Measurements from ENCODE around the gene ARID3C.

The ARID3C gene

GRCh38 chr9:34633166-34633565 is 4.3 kb upstream of the ARID3C start:
- Histone ChIP-seq H2BK5ac (ENCODE audit: low read depth, low read length, poor library complexity, severe bottlenecking) (no peak overlapping the region), H3K4ac (ENCODE audit: low read depth in 1 of 2, low read length in 2 of 2) (no peak overlapping the region), H3K27me3 (ENCODE audit: control insufficient read depth in 1 of 2, insufficient read depth in 1 of 2, low read length in 2 of 2) (peaks cover 27 to 31% of the 10 kb centered on the region in 2 experiments), H2AK5ac (ENCODE audit: low read length, severe bottlenecking) (no peak overlapping the region), H4K91ac (ENCODE audit: low read length) (no peak overlapping the region), H3K9ac (ENCODE audit: low read length) (no peak overlapping the region), H3K79me1 (replicated peaks; ENCODE audit: low read length, poor library complexity, severe bottlenecking) (peaks cover 22% of the 10 kb centered on the region), H3K14ac (ENCODE audit: low read length in 2 of 2) (no peak overlapping the region), H3K9me3 (ENCODE audit: control insufficient read depth, low read length) (no peaks in the 10 kb centered on the region), H3K4me2 (ENCODE audit: low read length, poor library complexity, severe bottlenecking) (no peak overlapping the region), H3K18ac (ENCODE audit: low read depth in 1 of 2, low read length in 2 of 2) (no peak overlapping the region), H2BK12ac (ENCODE audit: low read length in 2 of 2) (no peak overlapping the region), H4K8ac (ENCODE audit: low read length) (no peak overlapping the region), H3K23ac (ENCODE audit: low read length in 2 of 2) (no peak overlapping the region), H2BK120ac (ENCODE audit: low read depth, low read length) (no peak overlapping the region), H2AFZ (ENCODE audit: low read depth, low read length) (no peak overlapping the region), H2BK15ac (ENCODE audit: low read depth, poor library complexity, severe bottlenecking) (no peak overlapping the region), H3K4me3 (ENCODE audit: insufficient read depth in 1 of 2, low read depth in 1 of 2, low read length in 2 of 2) (no peak overlapping the region), H3K27ac (ENCODE audit: low read length, poor library complexity, severe bottlenecking) (no peak overlapping the region), H3K4me1 (ENCODE audit: control insufficient read depth, insufficient read depth, low read depth, low read length) (peaks cover 27% of the 10 kb centered on the region), H3K36me3 (ENCODE audit: control insufficient read depth in 1 of 2, insufficient read depth in 2 of 2, low read depth in 1 of 2, low read length in 2 of 2) (peaks cover 11 to 13% of the 10 kb centered on the region in 2 experiments)
- 65% methylated on average over 3 of the region's 5 CpGs for WGBS
- no peak for DNase-seq

GRCh38 chr9:34630402-34631154 is 1.7 kb upstream of the ARID3C start:
- no peak overlapping the region for H4K8ac ChIP-seq (ENCODE audit: low read length)
- H3K9me3 ChIP-seq (ENCODE audit: control insufficient read depth, low read length), result no peaks in the 10 kb centered on the region
- no peak overlapping the region for H3K4me2 ChIP-seq (ENCODE audit: low read length, poor library complexity, severe bottlenecking)
- no peak overlapping the region for H2BK12ac ChIP-seq (ENCODE audit: low read length in 2 of 2)
- H3K27ac ChIP-seq (ENCODE audit: low read length, poor library complexity, severe bottlenecking), result no peak overlapping the region
- H2AK5ac ChIP-seq (ENCODE audit: low read length, severe bottlenecking), result no peak overlapping the region
- no peak overlapping the region for H2BK5ac ChIP-seq (ENCODE audit: low read depth, low read length, poor library complexity, severe bottlenecking)
- H3K4me1 ChIP-seq (ENCODE audit: control insufficient read depth, insufficient read depth, low read depth, low read length), result peaks cover 11% of the 10 kb centered on the region
- no peak overlapping the region for H3K9ac ChIP-seq (ENCODE audit: low read length)
- no peak overlapping the region for H2AFZ ChIP-seq (ENCODE audit: low read depth, low read length)
- H2BK15ac ChIP-seq (ENCODE audit: low read depth, poor library complexity, severe bottlenecking), result no peak overlapping the region
- H4K91ac ChIP-seq (ENCODE audit: low read length), result no peak overlapping the region
- no peak overlapping the region for H3K23ac ChIP-seq (ENCODE audit: low read length in 2 of 2)
- peaks cover 9 to 11% of the 10 kb centered on the region in 2 experiments for H3K36me3 ChIP-seq (ENCODE audit: control insufficient read depth in 1 of 2, insufficient read depth in 2 of 2, low read depth in 1 of 2, low read length in 2 of 2)
- peaks cover 9% of the 10 kb centered on the region for H3K79me1 ChIP-seq (replicated peaks; ENCODE audit: low read length, poor library complexity, severe bottlenecking)
- H3K4ac ChIP-seq (ENCODE audit: low read depth in 1 of 2, low read length in 2 of 2), result no peak overlapping the region
- WGBS, result 56% methylated on average over 5 of the region's 5 CpGs
- H3K27me3 ChIP-seq (ENCODE audit: control insufficient read depth in 1 of 2, insufficient read depth in 1 of 2, low read length in 2 of 2), result peaks cover 53 to 57% of the 10 kb centered on the region in 2 experiments
- no peak for DNase-seq
- H2BK120ac ChIP-seq (ENCODE audit: low read depth, low read length), result no peak overlapping the region
- H3K4me3 ChIP-seq (ENCODE audit: insufficient read depth in 1 of 2, low read depth in 1 of 2, low read length in 2 of 2), result peak overlapping the region in 1 of 2 experiments; percentile 23
- H3K14ac ChIP-seq (ENCODE audit: low read length in 2 of 2), result no peak overlapping the region
- no peak overlapping the region for H3K18ac ChIP-seq (ENCODE audit: low read depth in 1 of 2, low read length in 2 of 2)

DNA sequence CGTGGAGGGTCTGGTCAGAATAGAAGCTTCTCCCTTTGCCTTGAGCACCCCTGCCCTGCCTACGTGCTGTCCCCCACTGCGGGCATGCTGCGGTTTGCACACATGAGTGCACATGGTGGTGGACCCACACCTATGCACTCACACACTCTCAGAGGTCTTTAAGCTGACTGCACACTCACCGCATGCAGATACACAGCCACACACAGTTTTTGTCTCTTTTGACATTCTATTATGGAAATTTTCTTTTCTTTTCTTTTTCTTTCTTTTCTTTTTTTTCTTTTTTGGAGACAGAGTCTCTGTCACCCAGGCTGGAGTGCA is 584 bp upstream of the ARID3C start:
- no peak overlapping the region for H2BK15ac ChIP-seq (ENCODE audit: low read depth, poor library complexity, severe bottlenecking)
- H2AK5ac ChIP-seq (ENCODE audit: low read length, severe bottlenecking), result no peak overlapping the region
- WGBS, result 60% methylated on average over 4 of the region's 5 CpGs
- no peaks in the 10 kb centered on the region for H3K79me1 ChIP-seq (replicated peaks; ENCODE audit: low read length, poor library complexity, severe bottlenecking)
- H4K91ac ChIP-seq (ENCODE audit: low read length), result no peak overlapping the region
- H3K4me2 ChIP-seq (ENCODE audit: low read length, poor library complexity, severe bottlenecking), result peak overlapping the region; percentile 81
- H3K27me3 ChIP-seq (ENCODE audit: control insufficient read depth in 1 of 2, insufficient read depth in 1 of 2, low read length in 2 of 2), result peaks cover 64 to 69% of the 10 kb centered on the region in 2 experiments
- H4K8ac ChIP-seq (ENCODE audit: low read length), result no peak overlapping the region
- H3K23ac ChIP-seq (ENCODE audit: low read length in 2 of 2), result peak overlapping the region in 1 of 2 experiments; percentile 46
- no peak overlapping the region for H2BK120ac ChIP-seq (ENCODE audit: low read depth, low read length)
- no peak overlapping the region for H3K27ac ChIP-seq (ENCODE audit: low read length, poor library complexity, severe bottlenecking)
- H3K18ac ChIP-seq (ENCODE audit: low read depth in 1 of 2, low read length in 2 of 2), result no peak overlapping the region
- no peak overlapping the region for H3K4ac ChIP-seq (ENCODE audit: low read depth in 1 of 2, low read length in 2 of 2)
- no peaks in the 10 kb centered on the region for H3K36me3 ChIP-seq (ENCODE audit: control insufficient read depth in 1 of 2, insufficient read depth in 2 of 2, low read depth in 1 of 2, low read length in 2 of 2)
- no peak overlapping the region for H2BK12ac ChIP-seq (ENCODE audit: low read length in 2 of 2)
- no peak overlapping the region for H3K9ac ChIP-seq (ENCODE audit: low read length)
- no peak overlapping the region for H2BK5ac ChIP-seq (ENCODE audit: low read depth, low read length, poor library complexity, severe bottlenecking)
- no peaks in the 10 kb centered on the region for H3K9me3 ChIP-seq (ENCODE audit: control insufficient read depth, low read length)
- DNase-seq, result no peak
- H3K4me3 ChIP-seq (ENCODE audit: insufficient read depth in 1 of 2, low read depth in 1 of 2, low read length in 2 of 2), result peak overlapping the region in 1 of 2 experiments; percentile 75
- no peak overlapping the region for H2AFZ ChIP-seq (ENCODE audit: low read depth, low read length)
- H3K14ac ChIP-seq (ENCODE audit: low read length in 2 of 2), result peak overlapping the region in 1 of 2 experiments; percentile 31
- H3K4me1 ChIP-seq (ENCODE audit: control insufficient read depth, insufficient read depth, low read depth, low read length), result peaks cover 12% of the 10 kb centered on the region

DNA sequence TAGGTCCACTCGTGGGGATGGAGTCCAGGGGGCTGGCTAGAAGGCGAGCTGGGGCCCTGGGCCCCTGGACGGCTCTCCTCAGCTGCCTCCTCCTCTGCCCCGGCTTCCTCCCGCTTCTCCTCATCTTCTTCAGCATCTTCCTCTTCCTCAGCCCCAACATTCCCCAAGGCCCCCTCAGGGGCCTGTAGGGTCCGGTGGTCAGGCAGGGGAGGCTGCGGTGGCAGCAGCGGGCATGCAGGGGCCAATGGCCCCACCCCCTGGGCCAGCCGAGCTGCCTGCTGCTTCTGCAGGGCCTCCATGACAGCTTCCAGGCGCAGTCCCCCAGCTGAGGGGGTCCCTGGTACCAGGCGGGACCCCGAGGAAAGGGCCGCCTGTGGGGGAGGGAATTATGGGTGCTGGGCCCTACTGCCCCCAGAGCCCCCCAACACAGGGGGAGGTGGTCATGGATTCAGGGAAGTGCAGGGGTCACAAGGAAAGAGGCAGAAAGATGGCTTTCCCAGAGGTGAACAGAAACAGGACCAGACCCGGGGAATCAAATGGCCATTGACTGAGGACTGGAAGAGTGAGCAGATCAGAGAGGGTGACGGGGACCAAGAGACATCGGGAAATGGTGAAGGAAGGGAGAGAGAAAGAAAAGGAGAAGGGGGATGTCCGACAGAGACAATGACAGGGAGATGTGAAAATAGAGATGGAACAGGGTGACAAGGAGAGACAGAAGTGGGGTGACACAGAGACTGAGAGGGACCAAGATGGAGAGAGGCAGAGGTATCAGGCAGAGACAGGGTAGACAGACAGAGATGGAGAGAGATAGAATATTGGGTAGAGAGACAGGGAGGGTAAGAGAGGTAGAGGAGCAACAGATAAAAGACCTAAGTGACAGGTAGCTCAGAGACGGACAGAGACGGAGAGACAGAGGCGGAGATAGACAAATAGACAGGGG is 880 bp downstream of the ARID3C start:
- Histone ChIP-seq H3K27ac (ENCODE audit: low read length, poor library complexity, severe bottlenecking) (no peak overlapping the region), H2BK12ac (ENCODE audit: low read length in 2 of 2) (no peak overlapping the region)
- 62% methylated on average over 20 of the region's 20 CpGs for WGBS

More for the DNA sequence above, 880 bp downstream of the ARID3C start:
- Histone ChIP-seq H2BK15ac (ENCODE audit: low read depth, poor library complexity, severe bottlenecking) (no peak overlapping the region), H3K14ac (ENCODE audit: low read length in 2 of 2) (no peak overlapping the region), H2AFZ (ENCODE audit: low read depth, low read length) (no peak overlapping the region), H3K9ac (ENCODE audit: low read length) (peak overlapping the region; percentile 24), H3K79me1 (replicated peaks; ENCODE audit: low read length, poor library complexity, severe bottlenecking) (no peaks in the 10 kb centered on the region), H3K4ac (ENCODE audit: low read depth in 1 of 2, low read length in 2 of 2) (no peak overlapping the region), H3K36me3 (ENCODE audit: control insufficient read depth in 1 of 2, insufficient read depth in 2 of 2, low read depth in 1 of 2, low read length in 2 of 2) (no peaks in the 10 kb centered on the region), H3K4me3 (ENCODE audit: insufficient read depth in 1 of 2, low read depth in 1 of 2, low read length in 2 of 2) (peak overlapping the region in 1 of 2 experiments; percentile 75), H2BK120ac (ENCODE audit: low read depth, low read length) (no peak overlapping the region), H4K91ac (ENCODE audit: low read length) (no peak overlapping the region), H3K9me3 (ENCODE audit: control insufficient read depth, low read length) (no peaks in the 10 kb centered on the region), H3K4me2 (ENCODE audit: low read length, poor library complexity, severe bottlenecking) (peak overlapping the region; percentile 81), H2BK5ac (ENCODE audit: low read depth, low read length, poor library complexity, severe bottlenecking) (no peak overlapping the region), H3K23ac (ENCODE audit: low read length in 2 of 2) (peak overlapping the region in 1 of 2 experiments; percentile 60), H3K4me1 (ENCODE audit: control insufficient read depth, insufficient read depth, low read depth, low read length) (peaks cover 13% of the 10 kb centered on the region), H4K8ac (ENCODE audit: low read length) (no peak overlapping the region), H3K27me3 (ENCODE audit: control insufficient read depth in 1 of 2, insufficient read depth in 1 of 2, low read length in 2 of 2) (peaks cover 77 to 79% of the 10 kb centered on the region in 2 experiments), H3K18ac (ENCODE audit: low read depth in 1 of 2, low read length in 2 of 2) (no peak overlapping the region), H2AK5ac (ENCODE audit: low read length, severe bottlenecking) (no peak overlapping the region)
- no peak for DNase-seq
